Posterior cingulate gyrus (tissue), 11 donors: ENCODE measurements around the gene PTPRK.

Source experiments
- DNase-seq, 10 donors: peaks; one replicate each; pipeline versions ENCODE4 v3.0.0 to v3.0.0-alpha.2; 2020 to 2021; ENCODE audit warnings: mixed read lengths in 3 of 10
- intact Hi-C: fragments of 100-400 bp; cut with DNase I; formaldehyde crosslinking; loops from one replicate; pipeline ENCODE4 v1.15.1; 2023

PTPRK gene

GRCh38 chr6:127920804-127921203, 599.6 kb downstream of the PTPRK start:
- DNase-seq = peak in 2 of 10 donors; percentile 9 to 15
- intact Hi-C loops = no loop called here
